ENCODE data around the gene RASSF5.

- TF ChIP-seq ZNF140 (CRISPR knock-in tag; IDR thresholded peaks at IDR 0.05) (no peak), RUNX1 (IDR thresholded peaks at IDR 0.05; ENCODE audit: low read depth) (no peak), STAT5B (CRISPR knock-in tag; IDR thresholded peaks at IDR 0.05) (no peak), CTCF (IDR thresholded peaks at IDR 0.05 in 2 of 3, conservative IDR thresholded peaks at IDR 0.05 in 1 of 3; ENCODE audit: insufficient read depth in 2 of 3, low read depth in 1 of 3, low read length in 3 of 3) (no peak), RNF2 (IDR thresholded peaks at IDR 0.05) (no peak), ZFX (CRISPR knock-in tag; IDR thresholded peaks at IDR 0.05) (no peak), GTF2B (IDR thresholded peaks at IDR 0.05; ENCODE audit: extremely low read depth, insufficient read length) (no peak)
Observed at GRCh38 chr1:206482611-206483010, 24.7 kb upstream of the RASSF5 start.

Data from K562 (cell line).